ENCODE results near the gene PCGF3. TPM values are rescaled to one million over a fixed set of nuclear protein-coding genes. Genes with fewer than 3 reads are reported as not detected.
"Not testable (repeated sequence)": the region's sequence is repeated elsewhere in the genome, so short reads cannot be mapped to it uniquely, and the experiment has no call there.

Gene PCGF3
- total RNA-seq, 1 donor from 2014 or later = 88.1 TPM

- no peak for DNase-seq (ENCODE audit: low spot score in 2 of 2, unreplicated experiment in 2 of 2)
- no peak for TF ChIP-seq CTCF (IDR thresholded peaks at IDR 0.05; ENCODE audit: unreplicated experiment)
- Mint-ChIP-seq H3K4me3 (no peak overlapping the region), H3K9me3 (peaks cover 6% of the 10 kb centered on the region), H3K27me3 (ENCODE audit: low read depth) (peaks cover 48% of the 10 kb centered on the region), H3K36me3 (no peaks in the 10 kb centered on the region), H3K27ac (no peak overlapping the region), H3K4me1 (peaks cover 6% of the 10 kb centered on the region)
Observed at GRCh38 chr4:797066-797465, 91.4 kb downstream of the PCGF3 start.

- no peak overlapping the region for H3K4me3 Mint-ChIP-seq
- no peaks in the 10 kb centered on the region for H3K36me3 Mint-ChIP-seq
- no peak for TF ChIP-seq CTCF (IDR thresholded peaks at IDR 0.05; ENCODE audit: unreplicated experiment)
- H3K4me1 Mint-ChIP-seq = no peaks in the 10 kb centered on the region
- H3K9me3 Mint-ChIP-seq = peaks cover 25% of the 10 kb centered on the region
- H3K27me3 Mint-ChIP-seq (ENCODE audit: low read depth) = peaks cover 20% of the 10 kb centered on the region
- H3K27ac Mint-ChIP-seq = no peak overlapping the region
- no peak for DNase-seq (ENCODE audit: low spot score in 2 of 2, unreplicated experiment in 2 of 2)
Observed at GRCh38 chr4:801436-802124, 95.9 kb downstream of the PCGF3 start.

- TF ChIP-seq CTCF (IDR thresholded peaks at IDR 0.05; ENCODE audit: unreplicated experiment) = no peak
- no peak overlapping the region for H3K27ac Mint-ChIP-seq
- DNase-seq (ENCODE audit: low spot score in 2 of 2, unreplicated experiment in 2 of 2) = no peak
Observed at GRCh38 chr4:803884-804283, 98.3 kb downstream of the PCGF3 start.

GRCh38 chr4:804804-805203 lies 99.2 kb downstream of the PCGF3 start:
- Mint-ChIP-seq H3K4me3 (no peak overlapping the region), H3K27me3 (ENCODE audit: low read depth) (peaks cover 17% of the 10 kb centered on the region), H3K4me1 (no peaks in the 10 kb centered on the region), H3K27ac (no peak overlapping the region), H3K36me3 (no peaks in the 10 kb centered on the region), H3K9me3 (peaks cover 25% of the 10 kb centered on the region)
- TF ChIP-seq CTCF (IDR thresholded peaks at IDR 0.05; ENCODE audit: unreplicated experiment) = no peak
- DNase-seq (ENCODE audit: low spot score in 2 of 2, unreplicated experiment in 2 of 2) = no peak

More at GRCh38 chr4:803884-804283, 98.3 kb downstream of the PCGF3 start:
- Mint-ChIP-seq H3K9me3 (peaks cover 25% of the 10 kb centered on the region), H3K4me3 (no peak overlapping the region), H3K27me3 (ENCODE audit: low read depth) (peaks cover 17% of the 10 kb centered on the region), H3K36me3 (no peaks in the 10 kb centered on the region), H3K4me1 (no peaks in the 10 kb centered on the region)

GRCh38 chr4:806979-807378 lies 101.3 kb downstream of the PCGF3 start:
- not testable (repeated sequence) for H3K36me3 Mint-ChIP-seq; DNase-seq (ENCODE audit: low spot score in 2 of 2, unreplicated experiment in 2 of 2); H3K27ac Mint-ChIP-seq; H3K4me1 Mint-ChIP-seq; H3K4me3 Mint-ChIP-seq
- Mint-ChIP-seq H3K9me3 (peaks cover 20% of the 10 kb centered on the region), H3K27me3 (ENCODE audit: low read depth) (peaks cover 31% of the 10 kb centered on the region)

GRCh38 chr4:807792-808191 lies 102.2 kb downstream of the PCGF3 start:
- Mint-ChIP-seq H3K27ac (no peak overlapping the region), H3K4me3 (no peak overlapping the region), H3K9me3 (peaks cover 15% of the 10 kb centered on the region), H3K27me3 (ENCODE audit: low read depth) (peaks cover 34% of the 10 kb centered on the region), H3K36me3 (no peaks in the 10 kb centered on the region), H3K4me1 (no peaks in the 10 kb centered on the region)
- no peak for TF ChIP-seq CTCF (IDR thresholded peaks at IDR 0.05; ENCODE audit: unreplicated experiment)
- no peak for DNase-seq (ENCODE audit: low spot score in 2 of 2, unreplicated experiment in 2 of 2)
